Common myeloid progenitor, CD34-positive (primary cell): ENCODE results near the gene MAP1LC3A.

ENCODE experiments used
- CTCF ChIA-PET: fragments of 350-600 bp; sonication (Branson Sonifier 250); formaldehyde crosslinking; loops from one replicate; lab custom pipeline; 2021; ENCODE audit warnings: antibody characterized with exemption; lab: Charles Lee
- POLR2A ChIA-PET: fragments of 350-600 bp; sonication (Branson Sonifier 250); formaldehyde crosslinking; loops from one replicate; lab custom pipeline; 2021; ENCODE audit warnings: antibody characterized with exemption; lab: Charles Lee
- DNase-seq, 3 donors: peaks; one replicate each; pipeline versions ENCODE4 v3.0.0 to v3.0.0-alpha.2; 2013
- H3K27ac ChIP-seq, 2 experiments: 1 replicate in 1 of 2; 2 replicates in 1 of 2; pipeline ENCODE4 v1.7.0; 2013; ENCODE audit warnings: inconsistent platforms in 2 of 2, low read length in 2 of 2, mild to moderate bottlenecking in 2 of 2, low read depth in 1 of 2, moderate library complexity in 1 of 2; ENCODE audit not compliant: severe bottlenecking in 2 of 2, insufficient read depth in 1 of 2, poor library complexity in 1 of 2
- H3K27me3 ChIP-seq, 5 experiments: replicated peaks in 2 of 5; 1 replicate in 3 of 5; 2 replicates in 2 of 5; pipeline versions ENCODE4 v1.6.1 to v1.7.0; 2013; ENCODE audit warnings: low read length in 4 of 5, mild to moderate bottlenecking in 2 of 5, moderate library complexity in 2 of 5, inconsistent platforms in 1 of 5; ENCODE audit not compliant: insufficient read depth in 5 of 5, control insufficient read depth in 4 of 5
- H3K36me3 ChIP-seq, 4 experiments: 1 replicate in 2 of 4; 2 replicates in 2 of 4; pipeline versions ENCODE4 v1.6.1 to v1.7.0; 2013; ENCODE audit warnings: low read length in 3 of 4, control low read depth in 1 of 4, mild to moderate bottlenecking in 1 of 4; ENCODE audit not compliant: control insufficient read depth in 4 of 4, insufficient read depth in 4 of 4
- H3K4me1 ChIP-seq, 4 experiments: 1 replicate in 3 of 4; 2 replicates in 1 of 4; pipeline versions ENCODE4 v1.6.1 to v1.7.1; 2013; ENCODE audit warnings: low read length in 3 of 4, mild to moderate bottlenecking in 3 of 4, control low read depth in 1 of 4, inconsistent platforms in 1 of 4, moderate library complexity in 1 of 4; ENCODE audit not compliant: control insufficient read depth in 4 of 4, insufficient read depth in 4 of 4; ENCODE audit errors: control extremely low read depth in 1 of 4
- H3K4me3 ChIP-seq, 7 experiments: 1 replicate in 4 of 7; 2 replicates in 3 of 7; pipeline versions ENCODE4 v1.5.1 to v1.7.0; 2013; ENCODE audit warnings: mild to moderate bottlenecking in 7 of 7, low read length in 6 of 7, moderate library complexity in 6 of 7, inconsistent platforms in 2 of 7, low read depth in 2 of 7, control low read depth in 1 of 7; ENCODE audit not compliant: insufficient read depth in 4 of 7, control insufficient read depth in 1 of 7; ENCODE audit errors: extremely low read depth in 1 of 7
- H3K9me3 ChIP-seq, 5 experiments: 1 replicate in 4 of 5; 2 replicates in 1 of 5; pipeline versions ENCODE4 v1.6.1 to v1.7.1; 2013; ENCODE audit warnings: low read length in 4 of 5, mild to moderate bottlenecking in 2 of 5, inconsistent platforms in 1 of 5, low read depth in 1 of 5, moderate library complexity in 1 of 5; ENCODE audit not compliant: control insufficient read depth in 4 of 5, insufficient read depth in 2 of 5; ENCODE audit errors: control extremely low read depth in 1 of 5
- WGBS: methylation state at CpG from one replicate; pipeline ENCODE4 v1.1.5; 2013; ENCODE audit not compliant: insufficient coverage; 5-methylcytosine and 5-hydroxymethylcytosine counted together

The MAP1LC3A gene

DNA sequence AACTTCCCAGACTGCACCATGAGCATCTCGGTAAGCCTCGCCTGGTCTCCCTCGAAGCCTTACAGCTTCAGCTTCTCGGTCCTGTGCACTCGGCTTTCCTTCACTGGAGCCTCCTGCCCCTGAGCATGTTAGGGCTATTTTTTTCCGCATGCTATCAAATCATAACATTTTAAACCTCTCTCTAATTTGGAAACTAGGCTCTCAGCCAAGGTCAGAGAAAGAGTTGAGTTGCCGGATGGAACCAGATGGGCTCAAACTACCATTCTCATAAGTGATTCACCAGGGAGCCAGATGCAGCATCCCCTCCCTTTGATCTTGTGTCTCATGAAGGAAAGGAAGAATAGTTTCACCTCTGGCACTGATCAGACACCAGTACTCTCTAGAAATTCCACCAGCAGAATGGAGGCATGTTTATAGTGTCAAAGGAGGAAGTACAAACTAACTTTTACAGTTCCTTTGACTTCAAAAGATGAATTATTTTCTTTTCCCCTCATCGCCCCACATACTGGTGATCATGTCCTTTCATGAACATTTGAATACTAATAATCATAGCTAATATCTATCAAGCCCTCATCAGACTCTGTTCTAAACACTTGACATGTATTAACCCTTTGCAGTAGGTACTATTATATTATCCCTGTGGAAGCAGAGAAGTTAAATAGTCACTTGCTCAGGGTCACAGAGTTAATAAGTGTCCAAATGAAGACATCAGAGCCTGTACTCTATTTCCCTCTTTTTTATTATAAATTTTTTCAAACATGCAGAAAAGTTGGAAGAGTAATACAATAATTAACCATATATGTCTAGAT, 46.7 kb downstream of the MAP1LC3A start:
- Histone ChIP-seq H3K27ac (no peak overlapping the region), H3K9me3 (no peaks in the 10 kb centered on the region), H3K4me1 (peaks cover 0 to 9% (median 4%) of the 10 kb centered on the region in 4 experiments), H3K4me3 (no peak overlapping the region), H3K36me3 (peaks cover 0 to 5% (median 4%) of the 10 kb centered on the region in 4 experiments), H3K27me3 (no peaks in the 10 kb centered on the region)
- ChIA-PET POLR2A (no interaction called here), CTCF (no interaction called here)
- 100% methylated on average over 5 of the region's 8 CpGs for WGBS
- DNase-seq, result no peak

DNA sequence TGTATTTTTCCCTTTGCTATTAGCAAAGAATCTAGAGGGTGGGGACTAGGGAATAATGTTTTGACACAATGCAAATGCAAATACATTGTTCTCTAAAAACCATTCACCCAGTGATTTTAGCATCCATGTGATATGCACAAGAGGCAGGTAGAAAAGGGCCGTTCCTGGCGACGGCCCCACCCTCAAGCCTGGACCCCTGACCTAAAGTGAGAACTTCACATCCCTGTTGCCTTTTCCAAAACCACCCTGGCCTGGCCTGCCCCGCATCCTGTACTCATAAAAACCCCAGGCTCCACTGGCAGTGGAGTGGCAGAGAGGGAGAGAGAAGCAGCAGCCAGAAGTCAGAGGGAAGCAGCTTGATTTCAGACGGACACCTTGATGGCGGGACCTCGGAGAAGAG, 48.5 kb downstream of the MAP1LC3A start:
- no peak overlapping the region for H3K4me3 ChIP-seq
- ChIA-PET CTCF (interaction anchor here (0.9 kb wide), 1 partner anchor 11 kb away, joined by 3 read pairs; no protein-coding TSS in a partner anchor), POLR2A (no interaction called here)
- 100% methylated on average over 1 of the region's 7 CpGs for WGBS
- H3K27ac ChIP-seq, result no peak overlapping the region
- peaks cover 0 to 3% (median 0%) of the 10 kb centered on the region in 4 experiments for H3K4me1 ChIP-seq
- DNase-seq, result no peak
- peaks cover 0 to 1% (median 0%) of the 10 kb centered on the region in 5 experiments for H3K9me3 ChIP-seq
- H3K27me3 ChIP-seq, result no peaks in the 10 kb centered on the region
- peaks cover 0 to 7% (median 4%) of the 10 kb centered on the region in 4 experiments for H3K36me3 ChIP-seq
